CD4-positive, alpha-beta T cell treated with Interleukin-4 for 4 hours (primary cell): ENCODE data around the gene PNMA8C.
"Not testable (repeated sequence)": the region's sequence is repeated elsewhere in the genome, so short reads cannot be mapped to it uniquely, and the experiment has no call there.

Experiments used
- DNase-seq: peaks from one replicate; pipeline ENCODE4 v3.0.0-alpha.2; 2020

PNMA8C gene

GRCh38 chr19:46447006-46447405 lies 18.3 kb upstream of the PNMA8C start:
- no peak for DNase-seq

GRCh38 chr19:46446021-46446420 lies 17.3 kb upstream of the PNMA8C start:
- DNase-seq: no peak

GRCh38 chr19:46442808-46443450 lies 14.2 kb upstream of the PNMA8C start:
- DNase-seq: no peak

DNA sequence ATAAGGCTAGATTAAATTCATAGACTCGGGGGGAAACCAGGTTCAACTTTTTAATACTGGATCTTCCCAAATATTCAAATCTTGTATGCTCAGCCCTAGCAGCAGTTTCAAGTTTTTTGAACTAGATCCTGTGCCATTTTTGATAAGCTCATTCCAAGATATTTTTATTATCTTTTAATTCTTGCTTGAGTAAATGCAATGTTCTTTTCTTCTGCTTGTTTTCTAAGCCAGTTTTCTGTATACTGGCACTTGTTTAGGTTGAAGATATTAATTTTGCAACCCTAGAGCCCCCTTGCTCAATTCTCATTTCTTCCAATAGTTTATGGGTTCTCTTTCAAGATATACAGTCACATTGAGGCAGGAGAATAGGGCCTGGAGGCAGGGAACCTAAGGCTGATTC lies 13.1 kb upstream of the PNMA8C start:
- no peak for DNase-seq

DNA sequence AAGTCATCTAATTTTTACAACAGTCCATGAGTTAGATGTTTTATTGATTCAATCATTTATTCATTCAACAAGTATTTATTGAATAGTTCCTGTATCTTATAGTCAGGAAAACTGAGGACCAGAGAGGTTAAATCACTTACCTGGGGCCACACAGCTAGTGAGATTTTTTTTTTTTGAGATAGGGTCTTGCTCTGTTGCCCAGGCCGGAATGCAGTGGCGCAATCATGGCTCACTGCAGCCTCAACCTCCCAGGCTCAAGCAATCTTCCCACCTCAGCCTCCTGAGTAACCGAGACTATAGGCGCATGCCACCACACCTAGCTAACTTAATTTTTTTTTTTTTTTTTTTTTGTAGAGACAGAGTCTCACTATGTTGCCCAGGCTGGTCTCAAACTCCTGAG lies 7.0 kb upstream of the PNMA8C start:
- DNase-seq: not testable (repeated sequence)

DNA sequence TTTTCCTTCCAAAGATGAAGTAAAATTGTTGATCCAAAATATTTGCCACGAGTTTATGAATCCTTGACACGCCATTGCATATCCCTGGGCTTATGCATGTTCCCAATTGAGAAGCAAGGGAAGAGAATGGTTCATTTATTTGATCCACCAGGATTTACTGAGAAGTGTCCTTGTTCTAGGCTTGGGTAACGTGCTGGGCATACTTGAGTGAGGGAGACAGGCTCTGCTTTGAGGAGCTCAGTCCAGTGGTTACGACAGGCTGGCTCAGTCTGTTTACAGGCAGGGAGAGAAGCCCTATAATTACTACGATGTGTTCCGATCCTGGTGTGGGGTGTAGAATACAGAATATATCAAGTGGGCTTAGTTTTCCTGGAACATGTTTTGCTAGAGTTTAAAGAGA lies 6.3 kb upstream of the PNMA8C start:
- no peak for DNase-seq

GRCh38 chr19:46433470-46433869 lies 4.7 kb upstream of the PNMA8C start:
- DNase-seq: not testable (repeated sequence)

GRCh38 chr19:46431824-46432223 lies 3.1 kb upstream of the PNMA8C start:
- DNase-seq: no peak

- no peak for DNase-seq
Measured at GRCh38 chr19:46429999-46430398, 1.3 kb upstream of the PNMA8C start.

GRCh38 chr19:46427518-46428045 lies 1.2 kb downstream of the PNMA8C start:
- DNase-seq: no peak

- no peak for DNase-seq
Measured at GRCh38 chr19:46426506-46427162, 2.1 kb downstream of the PNMA8C start.

- DNase-seq: no peak
Measured at GRCh38 chr19:46426035-46426505, 2.7 kb downstream of the PNMA8C start.

- DNase-seq: no peak
Measured at GRCh38 chr19:46423188-46423587, 5.5 kb downstream of the PNMA8C start.

DNA sequence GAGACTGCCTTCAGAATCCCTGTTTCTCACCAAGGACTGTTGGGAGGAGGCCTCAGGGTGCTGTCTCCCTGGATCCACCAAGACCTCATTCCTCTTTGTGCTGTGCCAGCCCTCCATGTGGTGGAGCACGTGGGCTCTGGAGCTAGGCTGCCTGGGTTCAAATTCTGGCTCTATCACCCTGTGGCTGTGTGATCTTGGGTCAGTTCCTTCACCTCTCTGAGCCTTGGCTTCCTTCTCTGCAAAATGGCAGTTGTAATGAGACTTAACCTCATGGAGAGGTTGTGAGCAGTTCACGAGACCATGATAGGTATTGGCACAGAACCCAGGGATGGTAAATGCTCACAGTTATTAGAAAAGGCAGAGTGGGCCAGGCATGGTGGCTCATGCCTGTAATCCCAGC lies 6.4 kb downstream of the PNMA8C start:
- DNase-seq: no peak

DNA sequence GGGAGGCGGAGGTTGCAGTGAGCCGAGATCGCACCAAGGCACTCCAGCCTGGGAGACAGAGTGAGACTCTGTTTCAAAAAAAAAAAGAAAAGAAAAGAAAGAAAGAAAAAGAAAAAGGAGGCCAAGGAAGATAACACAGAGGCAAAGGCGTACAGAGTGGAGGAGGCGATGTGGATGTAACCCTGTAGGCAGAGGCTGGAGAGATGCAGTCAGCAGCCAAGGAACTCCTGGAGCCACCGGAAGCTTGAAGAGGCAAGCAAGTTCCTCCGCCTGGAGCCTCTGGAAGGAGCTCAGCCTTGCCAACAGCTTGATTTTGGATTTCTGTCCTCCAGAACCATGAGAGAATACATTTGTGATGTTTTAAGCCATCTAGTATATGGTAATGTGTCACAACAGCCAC lies 8.7 kb downstream of the PNMA8C start:
- DNase-seq: no peak

DNA sequence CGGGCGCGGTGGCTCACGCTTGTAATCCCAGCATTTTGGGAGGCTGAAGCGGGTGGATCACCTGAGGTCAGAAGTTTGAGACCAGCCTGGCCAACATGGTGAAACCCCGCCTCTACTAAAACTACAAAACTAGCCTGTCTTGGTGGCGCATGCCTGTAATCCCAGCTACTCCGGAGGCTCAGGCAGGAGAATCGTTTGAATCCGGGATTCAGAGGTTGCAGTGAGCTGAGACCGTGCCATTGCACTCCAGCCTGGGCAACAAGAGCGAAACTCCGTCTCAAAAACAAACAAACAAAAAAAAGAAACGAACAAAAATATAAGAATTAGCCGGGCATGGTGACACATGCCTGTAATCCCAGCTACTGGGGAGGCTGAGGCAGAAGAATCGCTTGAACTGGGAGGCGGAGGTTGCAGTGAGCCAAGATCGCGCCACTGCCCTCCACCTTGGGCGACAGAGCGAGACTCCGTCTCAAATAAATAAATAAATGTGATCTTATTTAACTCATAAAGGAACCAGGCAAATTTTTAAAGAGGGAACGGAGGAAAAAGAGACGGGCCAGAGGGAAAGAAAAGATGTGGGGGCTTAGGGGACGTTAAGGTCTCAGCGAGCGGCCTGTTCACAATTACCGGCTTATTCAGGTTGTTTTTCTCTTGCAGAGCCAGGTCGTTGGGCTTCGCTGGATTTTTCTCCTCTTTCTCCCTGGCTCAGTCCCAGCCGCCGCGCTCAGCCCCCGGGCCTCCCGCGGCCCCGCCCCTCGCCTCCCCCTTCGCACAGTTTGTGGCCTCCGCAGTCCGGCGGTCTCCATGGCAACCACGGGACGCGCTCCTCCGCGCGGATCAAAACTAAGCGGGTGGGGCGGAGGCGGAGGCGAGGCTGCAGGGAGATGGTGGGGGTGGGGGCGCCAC lies 12.7 kb downstream of the PNMA8C start:
- DNase-seq: not testable (repeated sequence)

DNA sequence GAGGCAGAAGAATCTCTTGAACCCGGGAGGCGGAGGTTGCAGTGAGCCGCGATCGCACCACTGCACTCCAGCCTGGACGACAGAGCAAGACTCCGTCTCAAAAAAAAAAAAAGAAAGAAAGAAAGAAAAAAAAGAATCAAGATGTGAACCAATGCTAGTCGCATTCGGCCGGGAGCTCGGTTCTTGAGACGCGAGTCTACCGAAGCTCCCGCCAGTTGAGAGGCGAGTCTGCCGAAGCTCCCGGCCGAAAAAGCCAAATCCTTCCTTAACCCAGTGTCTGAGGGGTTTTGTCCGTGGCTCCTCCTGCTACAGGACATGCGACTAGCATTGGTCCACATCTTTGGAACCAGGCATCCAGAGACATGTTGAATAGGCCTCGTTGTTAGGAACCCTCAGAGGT lies 13.8 kb downstream of the PNMA8C start:
- DNase-seq: not testable (repeated sequence)

DNA sequence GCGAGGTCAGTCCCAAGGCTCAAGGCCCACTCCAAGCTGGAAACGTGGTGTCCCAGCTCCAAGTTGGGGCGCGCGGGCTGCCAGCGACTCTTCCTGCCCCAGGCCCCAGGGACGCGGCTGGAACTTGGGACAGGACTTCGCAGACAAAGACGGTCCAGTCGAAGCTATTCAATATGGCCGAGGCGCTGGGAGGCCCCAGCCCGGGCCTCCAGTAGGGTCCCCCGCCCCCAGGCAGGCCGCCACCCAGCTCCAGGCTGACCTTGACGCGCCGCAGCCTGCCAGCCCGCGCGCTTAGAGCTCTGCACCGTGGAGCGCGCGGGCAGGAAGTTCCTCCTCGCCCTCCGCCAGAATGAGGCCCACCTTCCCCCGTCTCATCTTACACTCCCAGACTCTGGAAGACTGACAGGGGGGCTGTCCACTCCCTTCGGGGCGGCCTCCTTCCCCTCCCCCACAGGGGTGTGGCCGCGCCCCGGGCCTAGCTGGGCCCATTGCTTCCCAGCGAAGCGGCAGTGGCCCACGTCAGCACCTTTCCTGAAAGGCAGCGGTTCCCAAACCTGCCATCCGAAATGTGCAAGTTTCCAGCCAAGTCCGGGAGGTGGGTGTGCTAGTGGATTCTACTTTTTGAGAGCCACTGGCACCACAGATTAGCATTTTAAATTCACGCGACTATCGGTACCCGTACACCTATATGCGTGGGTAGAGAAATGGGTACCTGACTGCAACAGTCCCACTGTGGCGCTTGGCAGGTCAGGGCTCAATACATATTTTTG lies 15.3 kb downstream of the PNMA8C start, which contains the start of gene CCDC8:
Gene CCDC8, minus strand, starts transcription at position 303 of the 770 bp plus-strand sequence. CDS start 754 bp downstream, outside the sequence.
- DNase-seq: no peak

GRCh38 chr19:46412650-46413261 lies 16.0 kb downstream of the PNMA8C start:
- no peak for DNase-seq

GRCh38 chr19:46411925-46412649 lies 16.6 kb downstream of the PNMA8C start:
- DNase-seq: no peak
